ENCODE results near the gene UBXN6.

GRCh38 chr19:4454747-4455718, 2.6 kb downstream of the UBXN6 start:
- TF ChIP-seq CTCF (IDR thresholded peaks at IDR 0.05), result no peak
- TF ChIP-seq ZFX (IDR thresholded peaks at IDR 0.05; ENCODE audit: borderline replicate concordance), result no peak
